Measurements from ENCODE around the gene RIF1. TPM values are rescaled to one million over a fixed set of nuclear protein-coding genes. Genes with fewer than 3 reads are reported as not detected.
"Not testable (repeated sequence)": the region's sequence is repeated elsewhere in the genome, so short reads cannot be mapped to it uniquely, and the experiment has no call there.

RIF1 gene
- total and polyA plus RNA-seq, 5 donors from 2014 or later: 19.0 to 40.2 (median 25.3) TPM

GRCh38 chr2:151405376-151405775 is 4.3 kb upstream of the RIF1 start:
- no peaks in the 10 kb centered on the region for H3K9me3 ChIP-seq (ENCODE audit: control insufficient read depth in 2 of 2, low read length in 2 of 2)
- H3K4me1 ChIP-seq (ENCODE audit: control insufficient read depth, insufficient read depth, low read length, poor library complexity, severe bottlenecking): no peaks in the 10 kb centered on the region
- H3K27ac ChIP-seq (ENCODE audit: insufficient read depth, low read length, poor library complexity, severe bottlenecking): no peak overlapping the region
- no peak overlapping the region for H3K4me3 ChIP-seq (ENCODE audit: low read depth, low read length)
- Mint-ChIP-seq H3K9me3 (no peaks in the 10 kb centered on the region), H3K27me3 (peaks cover 4% of the 10 kb centered on the region), H3K4me3 (no peak overlapping the region), H3K36me3 (peaks cover under 1% of the 10 kb centered on the region), H3K4me1 (peaks cover 0 to 8% (median 4%) of the 10 kb centered on the region in 4 donors), H3K27ac (no peak overlapping the region)
- H3K36me3 ChIP-seq (ENCODE audit: control insufficient read depth, insufficient read depth, low read length): no peaks in the 10 kb centered on the region
- H3K27me3 ChIP-seq (ENCODE audit: control insufficient read depth, insufficient read depth, low read length): no peaks in the 10 kb centered on the region
- ATAC-seq (ENCODE audit: low read depth in 2 of 2): no peak
- DNase-seq: no peak

- ATAC-seq (ENCODE audit: low read depth in 2 of 2) (no peak), DNase-seq (no peak)
- Mint-ChIP-seq H3K4me1 (peaks cover 7 to 25% (median 17%) of the 10 kb centered on the region in 4 donors), H3K9me3 (no peaks in the 10 kb centered on the region), H3K27ac (no peak overlapping the region), H3K36me3 (peaks cover 8% of the 10 kb centered on the region), H3K27me3 (peaks cover 4% of the 10 kb centered on the region), H3K4me3 (peak overlapping the region in 2 of 4 donors; percentile 50 to 74)
- Histone ChIP-seq H3K36me3 (ENCODE audit: control insufficient read depth, insufficient read depth, low read length) (peaks cover 2% of the 10 kb centered on the region), H3K4me3 (ENCODE audit: low read depth, low read length) (no peak overlapping the region), H3K4me1 (ENCODE audit: control insufficient read depth, insufficient read depth, low read length, poor library complexity, severe bottlenecking) (peaks cover 14% of the 10 kb centered on the region), H3K27ac (ENCODE audit: insufficient read depth, low read length, poor library complexity, severe bottlenecking) (no peak overlapping the region), H3K27me3 (ENCODE audit: control insufficient read depth, insufficient read depth, low read length) (no peaks in the 10 kb centered on the region), H3K9me3 (ENCODE audit: control insufficient read depth in 2 of 2, low read length in 2 of 2) (no peaks in the 10 kb centered on the region)
Measured at GRCh38 chr2:151407281-151407680, 2.4 kb upstream of the RIF1 start.

DNA sequence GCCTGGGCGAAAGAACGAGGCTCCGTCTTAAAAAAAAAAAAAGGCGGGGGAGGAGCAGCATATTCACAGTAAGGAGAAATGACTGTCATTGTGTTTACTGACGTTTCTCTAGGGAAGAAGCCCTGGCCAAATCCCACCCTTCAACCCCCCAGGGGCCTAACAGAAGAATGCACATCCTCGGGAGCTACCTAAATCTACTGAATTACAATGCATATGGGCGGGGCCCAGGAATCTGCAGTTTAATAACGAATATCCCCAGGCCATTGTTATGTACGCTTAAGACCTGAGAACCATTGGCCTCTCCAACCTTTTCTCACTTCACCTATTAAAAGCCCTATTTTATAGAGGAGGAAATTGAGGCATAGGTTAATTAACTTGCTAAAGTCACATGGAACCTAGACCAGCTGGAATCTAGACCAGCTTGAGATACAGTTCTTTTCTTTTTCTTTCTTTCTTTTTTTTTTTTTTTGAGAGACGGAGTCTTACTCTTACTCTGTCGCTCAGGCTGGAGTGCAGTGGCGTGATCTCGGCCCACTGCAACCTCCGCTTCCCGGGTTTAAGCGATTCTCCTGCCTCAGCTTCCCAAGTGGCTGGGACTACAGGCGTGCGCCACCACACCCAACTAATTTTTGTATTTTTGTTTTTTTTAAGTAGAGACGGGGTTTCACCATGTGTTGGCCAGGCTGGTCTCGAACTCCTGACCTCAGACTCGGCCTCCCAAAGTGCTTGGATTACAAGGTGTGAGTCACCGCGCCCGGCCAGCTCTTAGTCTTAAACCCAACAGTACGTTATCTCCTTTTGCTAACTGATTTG is 708 bp upstream of the RIF1 start:
- H3K4me3 Mint-ChIP-seq: peak overlapping the region; percentile 92 to 98 (median 96)
- Histone ChIP-seq H3K9me3 (ENCODE audit: control insufficient read depth in 2 of 2, low read length in 2 of 2) (no peaks in the 10 kb centered on the region), H3K4me3 (ENCODE audit: low read depth, low read length) (peak overlapping the region; percentile 62), H3K36me3 (ENCODE audit: control insufficient read depth, insufficient read depth, low read length) (peaks cover 12% of the 10 kb centered on the region), H3K4me1 (ENCODE audit: control insufficient read depth, insufficient read depth, low read length, poor library complexity, severe bottlenecking) (peaks cover 16% of the 10 kb centered on the region), H3K27ac (ENCODE audit: insufficient read depth, low read length, poor library complexity, severe bottlenecking) (peak overlapping the region; percentile 80), H3K27me3 (ENCODE audit: control insufficient read depth, insufficient read depth, low read length) (no peaks in the 10 kb centered on the region)
- peaks cover 12 to 36% (median 20%) of the 10 kb centered on the region in 4 donors for H3K4me1 Mint-ChIP-seq
- H3K27me3 Mint-ChIP-seq: peaks cover 4% of the 10 kb centered on the region
- H3K9me3 Mint-ChIP-seq: no peaks in the 10 kb centered on the region
- H3K27ac Mint-ChIP-seq: peak overlapping the region; percentile 95 to 98 (median 98)
- ATAC-seq (ENCODE audit: low read depth in 2 of 2) (no peak), DNase-seq (no peak)
- peaks cover 8% of the 10 kb centered on the region for H3K36me3 Mint-ChIP-seq

- Mint-ChIP-seq H3K36me3 (peaks cover 8% of the 10 kb centered on the region), H3K4me3 (peak overlapping the region; percentile 92 to 98 (median 96)), H3K4me1 (peaks cover 16 to 40% (median 22%) of the 10 kb centered on the region in 4 donors), H3K27me3 (peaks cover 4% of the 10 kb centered on the region), H3K27ac (peak overlapping the region; percentile 94 to 98 (median 95)), H3K9me3 (no peaks in the 10 kb centered on the region)
- Histone ChIP-seq H3K4me1 (ENCODE audit: control insufficient read depth, insufficient read depth, low read length, poor library complexity, severe bottlenecking) (peaks cover 17% of the 10 kb centered on the region), H3K27me3 (ENCODE audit: control insufficient read depth, insufficient read depth, low read length) (no peaks in the 10 kb centered on the region), H3K4me3 (ENCODE audit: low read depth, low read length) (peak overlapping the region; percentile 95), H3K36me3 (ENCODE audit: control insufficient read depth, insufficient read depth, low read length) (peaks cover 18% of the 10 kb centered on the region), H3K9me3 (ENCODE audit: control insufficient read depth in 2 of 2, low read length in 2 of 2) (no peaks in the 10 kb centered on the region), H3K27ac (ENCODE audit: insufficient read depth, low read length, poor library complexity, severe bottlenecking) (peak overlapping the region; percentile 80)
- ATAC-seq (ENCODE audit: low read depth in 2 of 2) (peak; percentile 37 to 49), DNase-seq (peak; percentile 30 to 49 (median 35))
Measured at GRCh38 chr2:151410485-151410834, 758 bp downstream of the RIF1 start.

- no peak for DNase-seq
- Histone ChIP-seq H3K27me3 (ENCODE audit: control insufficient read depth, insufficient read depth, low read length) (no peaks in the 10 kb centered on the region), H3K9me3 (ENCODE audit: control insufficient read depth in 2 of 2, low read length in 2 of 2) (no peaks in the 10 kb centered on the region), H3K4me1 (ENCODE audit: control insufficient read depth, insufficient read depth, low read length, poor library complexity, severe bottlenecking) (peaks cover 2% of the 10 kb centered on the region), H3K36me3 (ENCODE audit: control insufficient read depth, insufficient read depth, low read length) (peaks cover 68% of the 10 kb centered on the region), H3K27ac (ENCODE audit: insufficient read depth, low read length, poor library complexity, severe bottlenecking) (no peak overlapping the region), H3K4me3 (ENCODE audit: low read depth, low read length) (no peak overlapping the region)
- H3K4me1 Mint-ChIP-seq: peaks cover 20 to 44% (median 29%) of the 10 kb centered on the region in 4 donors
- no peak overlapping the region for H3K4me3 Mint-ChIP-seq
- peaks cover 38% of the 10 kb centered on the region for H3K36me3 Mint-ChIP-seq
- ATAC-seq (ENCODE audit: low read depth in 2 of 2): no peak
- H3K27ac Mint-ChIP-seq: peak overlapping the region in 2 of 3 donors; percentile 31 to 63
- H3K9me3 Mint-ChIP-seq: no peaks in the 10 kb centered on the region
- no peaks in the 10 kb centered on the region for H3K27me3 Mint-ChIP-seq
Measured at GRCh38 chr2:151417650-151418049, 7.9 kb downstream of the RIF1 start.

GRCh38 chr2:151421681-151422080 is 12.0 kb downstream of the RIF1 start:
- peaks cover 49% of the 10 kb centered on the region for H3K36me3 Mint-ChIP-seq

GRCh38 chr2:151422917-151423439 is 13.3 kb downstream of the RIF1 start:
- Histone ChIP-seq H3K27me3 (ENCODE audit: control insufficient read depth, insufficient read depth, low read length) (no peaks in the 10 kb centered on the region), H3K36me3 (ENCODE audit: control insufficient read depth, insufficient read depth, low read length) (peaks cover 42% of the 10 kb centered on the region)

More at GRCh38 chr2:151421681-151422080, 12.0 kb downstream of the RIF1 start:
- not testable (repeated sequence) for DNase-seq; H3K9me3 ChIP-seq (ENCODE audit: control insufficient read depth in 2 of 2, low read length in 2 of 2); H3K27ac ChIP-seq (ENCODE audit: insufficient read depth, low read length, poor library complexity, severe bottlenecking); H3K27me3 Mint-ChIP-seq; ATAC-seq (ENCODE audit: low read depth in 2 of 2); H3K9me3 Mint-ChIP-seq; H3K4me3 ChIP-seq (ENCODE audit: low read depth, low read length); H3K27me3 ChIP-seq (ENCODE audit: control insufficient read depth, insufficient read depth, low read length)
- Mint-ChIP-seq H3K4me1 (peaks cover 20 to 57% (median 40%) of the 10 kb centered on the region in 4 donors), H3K27ac (peak overlapping the region; percentile 23 to 85 (median 63)), H3K4me3 (peak overlapping the region in 1 of 4 donors; percentile 18)
- Histone ChIP-seq H3K4me1 (ENCODE audit: control insufficient read depth, insufficient read depth, low read length, poor library complexity, severe bottlenecking) (peaks cover 14% of the 10 kb centered on the region), H3K36me3 (ENCODE audit: control insufficient read depth, insufficient read depth, low read length) (peaks cover 54% of the 10 kb centered on the region)

More at GRCh38 chr2:151422917-151423439, 13.3 kb downstream of the RIF1 start:
- peak overlapping the region; percentile 62 for H3K27ac ChIP-seq (ENCODE audit: insufficient read depth, low read length, poor library complexity, severe bottlenecking)
- Mint-ChIP-seq H3K27me3 (no peaks in the 10 kb centered on the region), H3K36me3 (peaks cover 41% of the 10 kb centered on the region), H3K4me1 (peaks cover 13 to 54% (median 32%) of the 10 kb centered on the region in 4 donors), H3K27ac (peak overlapping the region; percentile 47 to 91 (median 90)), H3K9me3 (no peaks in the 10 kb centered on the region), H3K4me3 (peak overlapping the region in 2 of 4 donors; percentile 4 to 11)
- H3K9me3 ChIP-seq (ENCODE audit: control insufficient read depth in 2 of 2, low read length in 2 of 2): no peaks in the 10 kb centered on the region
- peak in 1 of 3 donors; percentile 46 for DNase-seq
- peak overlapping the region; percentile 62 for H3K4me3 ChIP-seq (ENCODE audit: low read depth, low read length)
- no peak for ATAC-seq (ENCODE audit: low read depth in 2 of 2)
- peaks cover 14% of the 10 kb centered on the region for H3K4me1 ChIP-seq (ENCODE audit: control insufficient read depth, insufficient read depth, low read length, poor library complexity, severe bottlenecking)
